NB4 (cell line): ENCODE results near the gene S100A4.

Experiments used
- DNase-seq: peaks from one replicate; pipeline ENCODE4 v3.0.0; 2010; ENCODE audit warnings: low read depth
- H3K4me3 ChIP-seq: one replicate; pipeline ENCODE4 v1.5.1; 2011; ENCODE audit warnings: mild to moderate bottlenecking, low read depth, low read length, moderate library complexity
- MYC ChIP-seq: IDR thresholded peaks from 2 replicates; pipeline ENCODE4 v1.6.1; 2011; ENCODE audit warnings: low read depth, low read length
- POLR2A ChIP-seq: IDR thresholded peaks from 2 replicates; pipeline ENCODE4 v1.6.1; 2011; ENCODE audit warnings: mild to moderate bottlenecking; ENCODE audit not compliant: insufficient read length; ENCODE audit errors: extremely low read depth
- TF ChIP-seq, protein P1 (sequence below): IDR thresholded peaks from one replicate; pipeline ENCODE4 v1.5.1; 2012; ENCODE audit warnings: low read depth, low read length
- TF ChIP-seq, protein P2 (sequence below): IDR thresholded peaks from 2 replicates; pipeline ENCODE4 v1.6.1; 2011; ENCODE audit warnings: low read depth, low read length

Gene S100A4

DNA sequence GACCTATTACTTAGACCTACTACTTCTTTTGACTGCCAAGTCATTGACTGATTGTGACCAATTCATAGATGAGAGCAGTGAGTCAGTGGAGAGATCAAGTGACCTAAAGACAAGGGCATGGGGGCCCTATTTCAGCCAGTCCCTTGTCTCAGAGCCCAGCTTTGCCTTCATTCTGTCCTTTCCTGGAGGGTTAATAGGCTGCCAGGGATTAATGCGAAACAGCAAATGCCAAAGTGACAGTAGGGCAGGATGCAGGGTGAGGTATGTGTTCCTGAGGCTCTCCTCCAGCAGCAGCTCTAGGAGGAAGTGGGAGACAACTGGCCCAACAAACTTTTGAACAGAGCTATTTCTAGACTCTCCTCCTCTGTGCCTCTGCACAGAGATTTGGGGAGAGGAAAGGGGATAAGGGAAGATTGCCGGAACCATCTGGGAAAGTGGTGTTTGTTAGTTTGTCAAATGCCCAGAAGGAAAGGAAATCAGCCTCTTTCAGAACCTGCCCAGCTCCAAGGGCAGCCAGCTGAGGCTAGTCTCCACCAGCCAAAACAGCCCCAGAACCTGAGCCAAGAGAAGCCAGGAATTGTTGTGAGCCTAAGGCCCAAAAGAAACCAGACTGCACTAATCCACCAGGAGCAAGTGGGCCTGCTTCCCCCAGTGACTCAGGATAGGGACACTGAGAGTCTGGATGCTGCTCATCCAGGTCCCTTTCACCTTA lies 8.4 kb upstream of the S100A4 start:
- no peak for TF ChIP-seq MYC
- TF ChIP-seq POLR2A = no peak
- TF ChIP-seq, protein P1, sequence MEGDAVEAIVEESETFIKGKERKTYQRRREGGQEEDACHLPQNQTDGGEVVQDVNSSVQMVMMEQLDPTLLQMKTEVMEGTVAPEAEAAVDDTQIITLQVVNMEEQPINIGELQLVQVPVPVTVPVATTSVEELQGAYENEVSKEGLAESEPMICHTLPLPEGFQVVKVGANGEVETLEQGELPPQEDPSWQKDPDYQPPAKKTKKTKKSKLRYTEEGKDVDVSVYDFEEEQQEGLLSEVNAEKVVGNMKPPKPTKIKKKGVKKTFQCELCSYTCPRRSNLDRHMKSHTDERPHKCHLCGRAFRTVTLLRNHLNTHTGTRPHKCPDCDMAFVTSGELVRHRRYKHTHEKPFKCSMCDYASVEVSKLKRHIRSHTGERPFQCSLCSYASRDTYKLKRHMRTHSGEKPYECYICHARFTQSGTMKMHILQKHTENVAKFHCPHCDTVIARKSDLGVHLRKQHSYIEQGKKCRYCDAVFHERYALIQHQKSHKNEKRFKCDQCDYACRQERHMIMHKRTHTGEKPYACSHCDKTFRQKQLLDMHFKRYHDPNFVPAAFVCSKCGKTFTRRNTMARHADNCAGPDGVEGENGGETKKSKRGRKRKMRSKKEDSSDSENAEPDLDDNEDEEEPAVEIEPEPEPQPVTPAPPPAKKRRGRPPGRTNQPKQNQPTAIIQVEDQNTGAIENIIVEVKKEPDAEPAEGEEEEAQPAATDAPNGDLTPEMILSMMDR = no peak
- TF ChIP-seq, protein P2, sequence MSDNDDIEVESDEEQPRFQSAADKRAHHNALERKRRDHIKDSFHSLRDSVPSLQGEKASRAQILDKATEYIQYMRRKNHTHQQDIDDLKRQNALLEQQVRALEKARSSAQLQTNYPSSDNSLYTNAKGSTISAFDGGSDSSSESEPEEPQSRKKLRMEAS = no peak
- no peak for DNase-seq
- H3K4me3 ChIP-seq = no peak overlapping the region

DNA sequence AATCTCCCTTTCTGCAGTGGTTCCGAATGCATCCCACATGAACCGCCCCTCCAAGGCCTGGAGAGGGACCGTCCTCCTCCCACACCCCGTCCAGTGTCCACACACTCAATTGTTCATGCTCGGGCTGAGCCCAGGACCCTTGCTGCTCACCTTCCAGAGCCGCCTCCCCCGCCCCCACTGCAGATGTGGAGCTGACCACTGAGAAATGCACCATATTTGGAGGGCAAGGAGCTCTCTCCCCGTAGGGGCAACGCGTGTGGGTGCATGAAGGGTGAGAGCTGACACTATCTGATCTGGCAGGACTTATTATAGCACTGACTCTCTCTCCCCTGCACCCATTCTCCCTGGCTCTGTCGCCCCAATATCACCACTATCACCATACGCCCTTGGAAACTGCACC lies 7.5 kb upstream of the S100A4 start:
- no peak overlapping the region for H3K4me3 ChIP-seq
- TF ChIP-seq MYC (no peak), POLR2A (no peak)
- TF ChIP-seq, protein P1 = no peak
- TF ChIP-seq, protein P2 = no peak
- no peak for DNase-seq

DNA sequence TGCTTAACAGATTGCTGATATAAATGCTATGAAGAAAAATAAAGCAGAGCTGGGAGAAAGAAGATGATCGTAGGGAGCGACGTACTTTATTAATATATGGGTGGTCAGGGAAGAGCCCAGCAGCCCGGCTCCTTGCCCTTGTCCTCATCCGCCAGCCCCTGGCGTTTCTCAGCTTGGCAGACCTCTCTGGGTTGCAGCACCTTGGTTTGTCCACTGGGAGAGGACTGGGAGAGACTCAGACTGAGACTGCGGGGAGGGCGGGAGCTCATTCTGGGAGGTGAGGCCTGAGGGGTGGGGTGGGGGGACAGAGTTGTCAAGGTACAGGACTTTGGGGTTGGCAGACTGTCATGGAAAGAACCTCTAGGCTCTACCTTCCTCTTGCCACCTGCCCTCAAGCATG lies 6.7 kb upstream of the S100A4 start:
- no peak overlapping the region for H3K4me3 ChIP-seq
- TF ChIP-seq MYC (no peak), POLR2A (no peak)
- TF ChIP-seq, protein P2 = no peak
- no peak for DNase-seq

DNA sequence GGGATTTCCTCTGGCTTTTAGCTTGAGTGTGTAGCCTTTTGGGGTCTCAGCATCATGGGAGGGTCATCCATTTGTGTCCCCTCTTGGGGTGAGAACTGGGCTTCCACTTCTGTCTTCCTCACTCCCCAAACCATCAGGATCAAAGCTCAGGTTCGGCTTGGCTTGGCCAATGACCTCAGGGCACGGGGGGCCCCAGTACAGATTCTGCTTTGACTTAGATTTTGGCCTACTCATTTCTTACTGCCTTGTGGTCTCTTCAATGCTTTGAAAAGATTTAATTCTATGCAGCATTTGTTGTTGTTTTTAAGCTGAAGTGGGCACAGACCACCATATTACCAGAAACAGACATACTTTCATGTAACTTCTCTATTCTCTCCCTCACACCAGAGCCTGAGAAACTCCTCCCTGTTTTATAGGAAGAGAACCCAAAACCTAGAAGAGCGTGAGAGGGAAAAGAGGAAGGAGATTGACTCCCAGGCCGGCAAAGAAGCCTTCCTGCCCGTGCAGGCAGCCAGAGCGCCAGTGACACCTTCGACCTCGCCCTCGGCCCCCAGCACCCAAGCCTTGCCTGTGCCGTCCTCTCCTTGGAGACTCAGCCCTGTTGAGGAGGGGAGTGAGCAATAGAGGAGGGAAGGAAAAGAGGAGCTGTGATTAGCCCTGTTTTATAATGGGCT lies 5.4 kb upstream of the S100A4 start:
- TF ChIP-seq, protein P2 = no peak
- TF ChIP-seq MYC (no peak), POLR2A (no peak)
- TF ChIP-seq, protein P1 = no peak
- peak; percentile 82 for DNase-seq
- H3K4me3 ChIP-seq = no peak overlapping the region

DNA sequence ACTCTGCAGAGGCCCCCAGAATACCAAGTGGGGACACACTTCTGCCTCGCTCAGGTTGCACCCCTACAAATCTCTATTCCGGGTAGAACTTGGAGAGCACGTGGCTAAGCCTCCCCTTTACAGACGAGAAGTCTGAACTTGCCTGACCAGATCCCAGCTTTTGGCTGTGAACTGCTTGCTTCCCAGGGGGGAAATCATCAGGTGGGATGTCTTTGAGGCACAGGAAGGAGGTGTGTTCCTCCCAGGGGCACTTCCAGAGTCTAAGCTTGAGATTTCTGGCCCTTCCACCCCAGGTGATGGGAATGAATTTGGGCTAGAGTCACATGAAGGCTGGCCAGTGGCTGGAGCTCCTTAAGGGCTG lies 4.8 kb upstream of the S100A4 start:
- no peak for DNase-seq
- TF ChIP-seq MYC (no peak), POLR2A (no peak)
- TF ChIP-seq, protein P2 = no peak
- TF ChIP-seq, protein P1 = no peak
- H3K4me3 ChIP-seq = no peak overlapping the region

DNA sequence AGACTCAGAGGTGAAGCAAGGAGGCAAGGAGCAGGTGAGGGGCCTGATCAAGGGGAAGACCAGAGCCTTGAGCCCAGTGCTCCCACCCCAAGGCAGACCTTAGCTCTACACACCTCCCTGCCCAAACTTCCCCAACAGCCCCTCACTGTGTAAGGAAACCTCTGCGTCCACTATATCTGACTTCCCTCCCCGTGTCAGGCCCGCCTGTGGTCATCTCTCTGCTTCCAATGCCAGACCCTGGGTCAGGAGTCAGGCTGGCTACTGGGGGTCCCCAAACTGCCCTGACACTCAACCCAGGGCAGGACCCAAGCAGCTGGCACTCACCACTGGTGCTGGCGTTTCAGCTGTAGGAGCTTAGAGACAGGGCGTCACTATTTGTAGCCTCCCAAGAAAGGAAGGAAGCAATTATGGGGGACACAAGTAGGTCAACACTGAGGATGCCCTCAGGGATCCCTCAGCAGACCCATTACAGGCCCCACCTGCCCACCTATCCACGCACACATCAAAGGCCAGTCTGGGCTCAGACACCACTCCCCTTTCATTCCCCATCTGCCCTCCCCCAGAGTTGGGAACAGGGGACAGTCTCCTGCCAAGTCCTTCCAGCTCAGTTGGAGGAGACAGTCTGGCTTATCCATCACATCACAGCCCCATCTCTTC lies 4.3 kb upstream of the S100A4 start:
- no peak overlapping the region for H3K4me3 ChIP-seq
- TF ChIP-seq, protein P1 = no peak
- TF ChIP-seq POLR2A (no peak), MYC (no peak)
- TF ChIP-seq, protein P2 = no peak
- no peak for DNase-seq
